ENCODE measurements around the gene PTPRC.

Gene PTPRC

DNA sequence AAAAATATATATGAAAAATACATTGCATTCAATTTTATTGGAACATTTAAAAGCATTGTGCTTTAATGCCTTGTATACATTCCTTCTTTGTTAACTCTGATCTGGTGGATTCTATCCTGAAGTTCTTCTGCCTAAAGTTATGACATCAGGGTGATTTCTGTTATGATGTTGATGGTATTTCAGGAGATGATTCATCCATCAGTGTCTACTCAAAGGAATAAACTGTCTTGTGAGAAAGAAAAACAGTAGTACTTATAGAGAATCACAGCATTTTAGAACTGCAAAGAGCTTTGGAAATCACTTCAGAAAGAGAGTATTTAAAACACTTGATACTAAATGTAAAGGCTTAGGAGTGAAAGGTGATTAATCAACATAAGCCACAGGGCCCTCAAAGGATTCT is 155.7 kb downstream of the PTPRC start:
- no peaks in the 10 kb centered on the region for H4K20me1 ChIP-seq (ENCODE audit: insufficient read depth, low read length)
- H3F3A ChIP-seq (ENCODE audit: insufficient read depth, low read length) = no peaks in the 10 kb centered on the region
- no peaks in the 10 kb centered on the region for H3K4me1 ChIP-seq (ENCODE audit: insufficient read depth, low read length, severe bottlenecking)
- H3K9me2 ChIP-seq (ENCODE audit: low read depth, low read length) = no peaks in the 10 kb centered on the region
- no peak overlapping the region for H2AFZ ChIP-seq (ENCODE audit: low read length)
- no peaks in the 10 kb centered on the region for H3K36me3 ChIP-seq (ENCODE audit: insufficient read depth, low read length)
- no peak overlapping the region for H3K27ac ChIP-seq (ENCODE audit: low read depth, low read length, poor library complexity, severe bottlenecking)
- no peak overlapping the region for H3K9ac ChIP-seq (ENCODE audit: low read length)
- H3K79me2 ChIP-seq (ENCODE audit: insufficient read depth, low read length) = no peaks in the 10 kb centered on the region
- H3K9me3 ChIP-seq (ENCODE audit: low read length) = peaks cover 21% of the 10 kb centered on the region
- H3K27me3 ChIP-seq (ENCODE audit: insufficient read depth, low read length) = no peaks in the 10 kb centered on the region
- no peak overlapping the region for H3K4me3 ChIP-seq (ENCODE audit: low read depth, low read length, poor library complexity, severe bottlenecking)
- TF ChIP-seq CTCF (IDR thresholded peaks at IDR 0.05; ENCODE audit: low read length) (no peak), EZH2 (IDR thresholded peaks at IDR 0.05; ENCODE audit: borderline replicate concordance, low read length) (no peak)
- H3K4me2 ChIP-seq (ENCODE audit: low read length) = no peak overlapping the region

DNA sequence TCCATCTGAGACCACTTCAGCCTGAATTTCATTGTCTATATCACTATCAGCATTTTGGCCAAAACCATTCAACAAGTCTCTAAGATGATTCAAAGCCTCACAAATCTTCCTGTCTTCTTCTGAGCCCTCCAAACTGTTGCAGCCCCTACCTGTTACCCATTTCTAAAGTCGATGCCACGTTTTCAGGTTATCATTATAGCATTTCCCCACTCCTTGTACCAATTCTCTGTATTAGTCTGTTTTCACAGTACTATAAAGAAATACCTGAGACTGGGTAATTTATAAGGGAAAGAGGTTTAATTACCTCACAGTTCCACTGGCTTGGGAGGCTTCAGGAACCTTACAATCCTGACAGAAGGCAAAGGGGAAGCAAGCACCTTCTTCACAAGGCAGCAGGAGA is 158.8 kb downstream of the PTPRC start:
- no peaks in the 10 kb centered on the region for H3K36me3 ChIP-seq (ENCODE audit: insufficient read depth, low read length)
- no peak overlapping the region for H3K9ac ChIP-seq (ENCODE audit: low read length)
- no peaks in the 10 kb centered on the region for H4K20me1 ChIP-seq (ENCODE audit: insufficient read depth, low read length)
- TF ChIP-seq CTCF (IDR thresholded peaks at IDR 0.05; ENCODE audit: low read length) (no peak), EZH2 (IDR thresholded peaks at IDR 0.05; ENCODE audit: borderline replicate concordance, low read length) (no peak)
- no peaks in the 10 kb centered on the region for H3F3A ChIP-seq (ENCODE audit: insufficient read depth, low read length)
- no peaks in the 10 kb centered on the region for H3K9me2 ChIP-seq (ENCODE audit: low read depth, low read length)
- no peaks in the 10 kb centered on the region for H3K27me3 ChIP-seq (ENCODE audit: insufficient read depth, low read length)
- H3K4me2 ChIP-seq (ENCODE audit: low read length) = no peak overlapping the region
- no peaks in the 10 kb centered on the region for H3K4me1 ChIP-seq (ENCODE audit: insufficient read depth, low read length, severe bottlenecking)
- H3K27ac ChIP-seq (ENCODE audit: low read depth, low read length, poor library complexity, severe bottlenecking) = no peak overlapping the region
- no peaks in the 10 kb centered on the region for H3K79me2 ChIP-seq (ENCODE audit: insufficient read depth, low read length)
- no peak overlapping the region for H3K4me3 ChIP-seq (ENCODE audit: low read depth, low read length, poor library complexity, severe bottlenecking)
- peaks cover 21% of the 10 kb centered on the region for H3K9me3 ChIP-seq (ENCODE audit: low read length)
- H2AFZ ChIP-seq (ENCODE audit: low read length) = no peak overlapping the region

DNA sequence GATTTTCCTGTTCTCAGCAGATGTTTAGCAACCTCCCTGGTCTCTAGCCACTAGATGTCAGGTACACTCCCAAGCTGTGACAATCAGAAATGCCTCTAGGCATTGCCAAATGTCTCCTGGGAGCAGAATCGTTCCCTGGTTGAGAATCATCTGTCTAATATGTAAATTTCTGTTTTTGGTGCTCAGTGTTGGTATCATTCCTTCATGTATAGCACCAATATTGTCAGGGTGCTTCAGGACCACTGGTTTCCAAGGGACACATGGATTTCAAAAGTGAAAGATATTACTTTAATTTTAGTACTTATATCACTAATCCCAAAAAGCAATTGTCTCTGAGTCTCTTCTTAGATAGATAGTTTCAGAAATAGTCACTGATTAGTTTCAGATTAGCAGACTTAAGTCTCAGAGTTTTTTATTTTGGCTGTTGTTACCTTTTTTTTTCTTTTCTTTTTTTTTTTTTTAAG is 160.1 kb downstream of the PTPRC start:
- Histone ChIP-seq H3K4me1 (ENCODE audit: insufficient read depth, low read length, severe bottlenecking) (no peaks in the 10 kb centered on the region), H3K27me3 (ENCODE audit: insufficient read depth, low read length) (no peaks in the 10 kb centered on the region), H4K20me1 (ENCODE audit: insufficient read depth, low read length) (no peaks in the 10 kb centered on the region), H2AFZ (ENCODE audit: low read length) (no peak overlapping the region), H3K79me2 (ENCODE audit: insufficient read depth, low read length) (no peaks in the 10 kb centered on the region), H3K27ac (ENCODE audit: low read depth, low read length, poor library complexity, severe bottlenecking) (no peak overlapping the region), H3K9me3 (ENCODE audit: low read length) (peaks cover 21% of the 10 kb centered on the region), H3K4me3 (ENCODE audit: low read depth, low read length, poor library complexity, severe bottlenecking) (no peak overlapping the region), H3F3A (ENCODE audit: insufficient read depth, low read length) (no peaks in the 10 kb centered on the region), H3K36me3 (ENCODE audit: insufficient read depth, low read length) (no peaks in the 10 kb centered on the region), H3K9me2 (ENCODE audit: low read depth, low read length) (no peaks in the 10 kb centered on the region), H3K9ac (ENCODE audit: low read length) (no peak overlapping the region), H3K4me2 (ENCODE audit: low read length) (no peak overlapping the region)
- TF ChIP-seq CTCF (IDR thresholded peaks at IDR 0.05; ENCODE audit: low read length) (0 out of 2 replicates have a peak, but pooled peaks have one; percentile 11), EZH2 (IDR thresholded peaks at IDR 0.05; ENCODE audit: borderline replicate concordance, low read length) (no peak)

Measured in OCI-LY1 (cell line).